K562 (cell line): ENCODE measurements around the gene TTLL11. TPM values are rescaled to one million over a fixed set of nuclear protein-coding genes. Genes with fewer than 3 reads are reported as not detected.

Source experiments
- ARNT ChIP-seq, 2 experiments: fragments of 450-650 bp; IDR thresholded peaks; 2 replicates each; pipeline ENCODE4 v1.6.1; 2016; ENCODE audit warnings: mild to moderate bottlenecking in 1 of 2
- CAMTA2 ChIP-seq: fragments of 250-450 bp; sonication (Bioruptor Pico); conservative IDR thresholded peaks from 2 replicates; pipeline ENCODE4 v1.5.1; 2022
- CHD7 ChIP-seq: fragments of 200-600 bp; sonication (generic); IDR thresholded peaks from one replicate; pipeline ENCODE4 v1.6.1; 2012; ENCODE audit warnings: mild to moderate bottlenecking, low read depth, low read length, inconsistent platforms
- KLF16 ChIP-seq: IDR thresholded peaks from 2 replicates; pipeline ENCODE4 v1.6.1; 2016; ENCODE audit warnings: antibody characterized with exemption
- SRSF1 ChIP-seq: fragments of 200-400 bp; formaldehyde crosslinking; IDR thresholded peaks from 2 replicates; pipeline ENCODE4 v1.6.1; 2017; ENCODE audit warnings: mild to moderate bottlenecking, low read depth, low read length, moderate library complexity
- ZKSCAN3 ChIP-seq: fragments of 250-450 bp; sonication (Bioruptor Pico); IDR thresholded peaks from 2 replicates; pipeline ENCODE4 v1.4.0; 2020
- ZNF717 ChIP-seq: fragments of 250-450 bp; sonication (Bioruptor Pico); IDR thresholded peaks from 2 replicates; pipeline ENCODE4 v1.5.0; 2021
- polyA plus RNA-seq, 8 experiments: library from polyadenylated mRNA; depleted of rRNA in 4 of 8; stranded (reverse) in 5 of 8; unstranded in 3 of 8; fragments of >200 nt; fragmentation: Nextera tagmentation in 2 of 8; fragmentation: Illumina TruSeq in 1 of 8; extraction: Ambion mirVana in 2 of 8; extraction: Trizol in 1 of 8; gene quantifications; 2 replicates each; pipeline versions ENCODE4 v1.2.1 to v1.2.3, GENCODE V29; 2011 to 2014; ENCODE audit warnings: inconsistent platforms in 1 of 8, missing spikeins in 1 of 8
- total RNA-seq, 7 experiments: library from RNA; depleted of rRNA in 6 of 7; stranded (reverse); fragments of >200 nt in 6 of 7; fragmentation: Illumina TruSeq in 2 of 7; extraction: Trizol in 2 of 7; gene quantifications; 2 replicates each; pipeline versions ENCODE4 v1.2.1 to v1.2.3, GENCODE V29; 2011 to 2021; ENCODE audit warnings: low replicate concordance in 1 of 7
- TF ChIP-seq, protein P1 (sequence below), 2 experiments: IDR thresholded peaks; 2 replicates each; pipeline ENCODE4 v1.6.1; 2011; ENCODE audit warnings: borderline replicate concordance in 1 of 2, control low read depth in 1 of 2, low read depth in 1 of 2, low read length in 1 of 2, mild to moderate bottlenecking in 1 of 2, mixed read lengths in 1 of 2, moderate library complexity in 1 of 2; ENCODE audit not compliant: insufficient read depth in 1 of 2, insufficient read length in 1 of 2, poor library complexity in 1 of 2, severe bottlenecking in 1 of 2; ENCODE audit errors: extremely low read depth in 1 of 2
- TF ChIP-seq, protein P2 (sequence below), 2 experiments: fragments of 450-650 bp in 1 of 2; sonication (generic) in 1 of 2; formaldehyde crosslinking; conservative IDR thresholded peaks; 2 replicates each; pipeline versions ENCODE4 v1.4.0 to v1.8.1; 2020 to 2022; ENCODE audit warnings: mild to moderate bottlenecking in 1 of 2, missing genetic modification reagents in 1 of 2

The TTLL11 gene
- total and polyA plus RNA-seq, 9 of the 15 experiments (the other 6 are each of a cell fraction or from before 2014, with no cell fraction given), result 0.83 to 4.4 (median 2.7) TPM

DNA sequence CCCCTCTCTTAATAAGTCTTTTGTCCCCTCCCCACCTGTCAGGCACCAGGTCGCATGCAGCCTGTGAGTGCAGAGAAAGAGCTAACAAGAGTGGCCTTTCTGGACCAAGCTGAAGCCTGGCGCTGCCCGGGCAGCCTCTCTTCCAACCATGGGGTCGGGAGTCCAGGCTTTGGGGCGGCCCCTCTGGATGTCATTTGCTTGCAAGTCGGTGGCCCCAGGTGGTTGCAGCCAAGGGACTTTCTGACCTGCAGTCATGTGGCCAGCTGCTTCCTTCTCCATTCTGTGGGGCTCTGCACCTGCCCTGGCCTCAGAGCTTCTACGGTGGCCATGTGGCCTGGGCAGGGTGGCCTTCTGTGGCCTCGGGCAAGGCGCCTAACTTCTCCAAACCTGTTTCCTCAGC lies 282.0 kb downstream of the TTLL11 start (continued):
- TF ChIP-seq CHD7, result no peak
- no peak for TF ChIP-seq CAMTA2 (CRISPR knock-in tag)
- TF ChIP-seq, protein P1, sequence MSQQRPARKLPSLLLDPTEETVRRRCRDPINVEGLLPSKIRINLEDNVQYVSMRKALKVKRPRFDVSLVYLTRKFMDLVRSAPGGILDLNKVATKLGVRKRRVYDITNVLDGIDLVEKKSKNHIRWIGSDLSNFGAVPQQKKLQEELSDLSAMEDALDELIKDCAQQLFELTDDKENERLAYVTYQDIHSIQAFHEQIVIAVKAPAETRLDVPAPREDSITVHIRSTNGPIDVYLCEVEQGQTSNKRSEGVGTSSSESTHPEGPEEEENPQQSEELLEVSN (IDR thresholded peaks at IDR 0.05; ENCODE audit: borderline replicate concordance in 1 of 2, extremely low read depth in 1 of 2, insufficient read depth in 1 of 2, insufficient read length in 1 of 2, low read depth in 1 of 2, low read length in 1 of 2, poor library complexity in 1 of 2, severe bottlenecking in 1 of 2), result no peak
- TF ChIP-seq KLF16, result no peak
- no peak for TF ChIP-seq ARNT (IDR thresholded peaks at IDR 0.05)
- no peak for TF ChIP-seq SRSF1
- no peak for TF ChIP-seq ZKSCAN3
- TF ChIP-seq, protein P2, sequence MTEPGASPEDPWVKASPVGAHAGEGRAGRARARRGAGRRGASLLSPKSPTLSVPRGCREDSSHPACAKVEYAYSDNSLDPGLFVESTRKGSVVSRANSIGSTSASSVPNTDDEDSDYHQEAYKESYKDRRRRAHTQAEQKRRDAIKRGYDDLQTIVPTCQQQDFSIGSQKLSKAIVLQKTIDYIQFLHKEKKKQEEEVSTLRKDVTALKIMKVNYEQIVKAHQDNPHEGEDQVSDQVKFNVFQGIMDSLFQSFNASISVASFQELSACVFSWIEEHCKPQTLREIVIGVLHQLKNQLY (CRISPR knock-in tag; conservative IDR thresholded peaks at IDR 0.05), result no peak
- no peak for TF ChIP-seq ZNF717 (CRISPR knock-in tag)
